ENCODE results near the gene C1QL2. TPM values are rescaled to one million over a fixed set of nuclear protein-coding genes. Genes with fewer than 3 reads are reported as not detected.

Gene C1QL2
- total RNA-seq, 1 experiment from 2014 or later = 1.5 TPM

DNA sequence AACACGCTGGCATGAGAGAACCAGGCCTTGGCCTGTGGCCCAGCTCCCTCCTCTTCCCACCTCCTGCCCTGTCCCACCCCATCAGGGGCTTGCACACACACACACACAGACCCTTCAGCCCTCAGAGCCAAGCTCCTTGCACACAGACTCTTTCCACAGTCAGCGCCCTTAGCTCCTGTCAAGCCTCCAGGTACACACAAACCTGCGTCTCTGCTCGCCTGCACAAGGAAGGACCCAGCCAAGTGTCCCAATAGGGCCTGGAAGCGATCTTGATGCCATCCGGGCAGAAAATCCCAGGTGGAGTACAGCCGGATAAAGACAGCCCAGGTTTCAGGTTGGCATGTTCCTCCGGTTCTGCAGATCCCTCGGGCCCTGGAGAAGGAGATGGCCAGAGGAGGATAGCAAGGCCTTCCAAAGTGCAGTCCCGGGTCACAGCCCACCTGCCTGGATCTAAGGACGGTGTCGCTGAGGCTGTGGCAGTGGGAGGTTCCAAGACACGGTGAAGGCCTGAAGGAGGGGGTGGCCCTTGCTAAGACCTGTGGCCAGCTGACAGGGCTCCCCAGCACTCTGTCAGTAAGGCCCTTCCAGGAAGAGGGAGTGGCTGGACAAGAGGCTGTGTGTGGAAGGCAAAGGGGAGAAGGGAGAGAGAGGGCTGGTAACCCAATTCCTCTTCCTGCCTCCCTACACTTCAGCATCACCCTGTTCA is 46.6 kb upstream of the C1QL2 start:
- no peak overlapping the region for H3K27ac ChIP-seq (ENCODE audit: low read depth, low read length, poor library complexity, severe bottlenecking)
- no peaks in the 10 kb centered on the region for H3K4me1 ChIP-seq (ENCODE audit: insufficient read depth, low read length, poor library complexity, severe bottlenecking)
- H3K4me3 ChIP-seq (ENCODE audit: low read depth, low read length, poor library complexity, severe bottlenecking) = no peak overlapping the region
- no peak for DNase-seq (ENCODE audit: low spot score)
- no peaks in the 10 kb centered on the region for H3K36me3 ChIP-seq (ENCODE audit: insufficient read depth, low read length, poor library complexity, severe bottlenecking)
- H3K9me3 ChIP-seq (ENCODE audit: low read depth, low read length, poor library complexity, severe bottlenecking) = no peaks in the 10 kb centered on the region
- no TSS peak for BruUV-seq (replicated peaks)
- H3K27me3 ChIP-seq (replicated peaks; ENCODE audit: insufficient read depth, low read depth, low read length, poor library complexity) = no peaks in the 10 kb centered on the region
- no peak for TF ChIP-seq EZH2 (IDR thresholded peaks at IDR 0.05; ENCODE audit: borderline replicate concordance, low read depth, low read length, poor library complexity, severe bottlenecking)
- TF ChIP-seq, protein P1, sequence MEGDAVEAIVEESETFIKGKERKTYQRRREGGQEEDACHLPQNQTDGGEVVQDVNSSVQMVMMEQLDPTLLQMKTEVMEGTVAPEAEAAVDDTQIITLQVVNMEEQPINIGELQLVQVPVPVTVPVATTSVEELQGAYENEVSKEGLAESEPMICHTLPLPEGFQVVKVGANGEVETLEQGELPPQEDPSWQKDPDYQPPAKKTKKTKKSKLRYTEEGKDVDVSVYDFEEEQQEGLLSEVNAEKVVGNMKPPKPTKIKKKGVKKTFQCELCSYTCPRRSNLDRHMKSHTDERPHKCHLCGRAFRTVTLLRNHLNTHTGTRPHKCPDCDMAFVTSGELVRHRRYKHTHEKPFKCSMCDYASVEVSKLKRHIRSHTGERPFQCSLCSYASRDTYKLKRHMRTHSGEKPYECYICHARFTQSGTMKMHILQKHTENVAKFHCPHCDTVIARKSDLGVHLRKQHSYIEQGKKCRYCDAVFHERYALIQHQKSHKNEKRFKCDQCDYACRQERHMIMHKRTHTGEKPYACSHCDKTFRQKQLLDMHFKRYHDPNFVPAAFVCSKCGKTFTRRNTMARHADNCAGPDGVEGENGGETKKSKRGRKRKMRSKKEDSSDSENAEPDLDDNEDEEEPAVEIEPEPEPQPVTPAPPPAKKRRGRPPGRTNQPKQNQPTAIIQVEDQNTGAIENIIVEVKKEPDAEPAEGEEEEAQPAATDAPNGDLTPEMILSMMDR (conservative IDR thresholded peaks at IDR 0.05; ENCODE audit: low read depth, low read length) = no peak
- ChIA-PET POLR2A (ENCODE audit: low non-redundant PET) (no interaction called here), CTCF (no interaction called here)
- intact Hi-C loops (cut with micrococcal nuclease; ENCODE audit: unreplicated experiment) = no loop called here

DNA sequence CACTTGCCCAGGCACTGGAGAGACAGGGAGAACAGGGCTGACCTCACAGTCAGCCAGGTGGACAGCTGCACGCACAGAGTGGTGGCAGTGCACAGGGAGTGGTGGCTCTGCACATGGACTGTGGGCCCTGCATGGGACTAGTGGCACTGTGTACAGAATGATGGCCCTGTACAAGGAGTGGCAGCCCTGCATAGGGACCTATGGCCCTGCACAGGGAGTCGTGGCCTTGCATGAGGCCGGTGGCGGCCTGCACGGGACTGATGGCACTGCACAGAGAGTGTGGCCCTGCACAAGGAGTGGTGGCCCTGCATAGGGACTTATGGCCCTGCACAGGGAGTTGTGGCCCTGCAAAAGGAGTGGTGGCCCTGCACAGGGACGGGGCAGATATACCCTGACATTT is 46.0 kb upstream of the C1QL2 start:
- ChIA-PET CTCF (no interaction called here), POLR2A (ENCODE audit: low non-redundant PET) (no interaction called here)
- H3K4me1 ChIP-seq (ENCODE audit: insufficient read depth, low read length, poor library complexity, severe bottlenecking) = no peaks in the 10 kb centered on the region
- H3K27ac ChIP-seq (ENCODE audit: low read depth, low read length, poor library complexity, severe bottlenecking) = no peak overlapping the region
- H3K27me3 ChIP-seq (replicated peaks; ENCODE audit: insufficient read depth, low read depth, low read length, poor library complexity) = no peaks in the 10 kb centered on the region
- no peak overlapping the region for H3K4me3 ChIP-seq (ENCODE audit: low read depth, low read length, poor library complexity, severe bottlenecking)
- DNase-seq (ENCODE audit: low spot score) = no peak
- H3K9me3 ChIP-seq (ENCODE audit: low read depth, low read length, poor library complexity, severe bottlenecking) = no peaks in the 10 kb centered on the region
- H3K36me3 ChIP-seq (ENCODE audit: insufficient read depth, low read length, poor library complexity, severe bottlenecking) = no peaks in the 10 kb centered on the region
- BruUV-seq (replicated peaks) = no TSS peak
- intact Hi-C loops (cut with micrococcal nuclease; ENCODE audit: unreplicated experiment) = no loop called here
- TF ChIP-seq EZH2 (IDR thresholded peaks at IDR 0.05; ENCODE audit: borderline replicate concordance, low read depth, low read length, poor library complexity, severe bottlenecking) = no peak

DNA sequence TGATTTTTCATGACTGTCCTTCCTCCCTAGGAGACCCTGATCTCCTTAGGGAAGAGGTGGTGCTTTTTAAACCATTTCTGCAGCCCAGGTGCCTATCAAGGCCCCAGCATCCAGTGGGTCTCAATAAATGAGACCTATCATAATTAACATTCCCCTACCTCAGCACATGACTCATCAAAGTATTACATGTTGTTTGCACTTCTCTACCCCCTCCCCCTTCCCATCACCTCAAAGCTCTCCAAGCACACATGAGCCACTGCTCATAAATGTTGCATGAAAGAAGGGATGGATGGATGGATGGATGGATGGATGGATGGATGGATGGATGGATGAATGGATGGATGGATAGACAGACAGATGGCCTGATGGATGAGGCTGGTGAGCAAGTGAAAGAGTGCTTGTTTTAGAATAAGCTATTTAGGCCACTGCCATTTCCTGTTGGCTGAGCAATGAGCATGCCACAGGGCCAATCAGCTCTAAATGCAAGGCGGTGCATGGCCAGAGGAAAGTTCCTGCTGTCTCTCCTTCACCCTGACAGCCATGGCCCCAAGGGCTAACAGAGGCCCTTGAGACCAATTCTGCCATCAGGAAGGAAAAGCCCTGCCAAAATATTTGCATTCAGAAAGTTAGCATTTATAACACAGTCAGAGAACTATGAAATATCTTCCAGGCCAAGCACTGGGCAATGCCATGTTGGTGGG is 44.2 kb upstream of the C1QL2 start:
- ChIA-PET CTCF (no interaction called here), POLR2A (ENCODE audit: low non-redundant PET) (no interaction called here)

More for the DNA sequence above, 44.2 kb upstream of the C1QL2 start:
- Histone ChIP-seq H3K4me3 (ENCODE audit: low read depth, low read length, poor library complexity, severe bottlenecking) (no peak overlapping the region), H3K27me3 (replicated peaks; ENCODE audit: insufficient read depth, low read depth, low read length, poor library complexity) (no peaks in the 10 kb centered on the region), H3K36me3 (ENCODE audit: insufficient read depth, low read length, poor library complexity, severe bottlenecking) (no peaks in the 10 kb centered on the region), H3K27ac (ENCODE audit: low read depth, low read length, poor library complexity, severe bottlenecking) (no peak overlapping the region), H3K4me1 (ENCODE audit: insufficient read depth, low read length, poor library complexity, severe bottlenecking) (no peaks in the 10 kb centered on the region), H3K9me3 (ENCODE audit: low read depth, low read length, poor library complexity, severe bottlenecking) (no peaks in the 10 kb centered on the region)
- TF ChIP-seq, protein P1 (conservative IDR thresholded peaks at IDR 0.05; ENCODE audit: low read depth, low read length) = no peak
- TF ChIP-seq EZH2 (IDR thresholded peaks at IDR 0.05; ENCODE audit: borderline replicate concordance, low read depth, low read length, poor library complexity, severe bottlenecking) = no peak
- intact Hi-C loops (cut with micrococcal nuclease; ENCODE audit: unreplicated experiment) = no loop called here
- no TSS peak for BruUV-seq (replicated peaks)
- DNase-seq (ENCODE audit: low spot score) = no peak

Data from A673 (cell line).